Measurements from ENCODE around the gene CACNA2D1. TPM values are rescaled to one million over a fixed set of nuclear protein-coding genes. Genes with fewer than 3 reads are reported as not detected.
"Not testable (repeated sequence)": the region's sequence is repeated elsewhere in the genome, so short reads cannot be mapped to it uniquely, and the experiment has no call there.

Gene CACNA2D1
- total RNA-seq, 1 donor from 2014 or later: 197 TPM

- DNase-seq: no peak
Measured at GRCh38 chr7:82393076-82393839, 50.3 kb downstream of the CACNA2D1 start.

GRCh38 chr7:82390936-82391335 is 52.6 kb downstream of the CACNA2D1 start:
- no peak for DNase-seq

- DNase-seq: no peak
Measured at GRCh38 chr7:82389876-82390275, 53.7 kb downstream of the CACNA2D1 start.

- DNase-seq: no peak
Measured at GRCh38 chr7:82388138-82388537, 55.4 kb downstream of the CACNA2D1 start.

- not testable (repeated sequence) for DNase-seq
Measured at GRCh38 chr7:82386571-82386970, 57.0 kb downstream of the CACNA2D1 start.

GRCh38 chr7:82384779-82385178 is 58.8 kb downstream of the CACNA2D1 start:
- no peak for DNase-seq

- DNase-seq: peak; percentile 10
Measured at GRCh38 chr7:82384051-82384464, 59.5 kb downstream of the CACNA2D1 start.

- DNase-seq: peak; percentile 68
Measured at GRCh38 chr7:82382276-82382675, 61.3 kb downstream of the CACNA2D1 start.

- no peak for DNase-seq
Measured at GRCh38 chr7:82376739-82377138, 66.8 kb downstream of the CACNA2D1 start.

GRCh38 chr7:82375713-82376112 is 67.9 kb downstream of the CACNA2D1 start:
- no peak for DNase-seq

GRCh38 chr7:82375129-82375528 is 68.4 kb downstream of the CACNA2D1 start:
- DNase-seq: no peak

- DNase-seq: no peak
Measured at GRCh38 chr7:82373926-82374635, 69.5 kb downstream of the CACNA2D1 start.

GRCh38 chr7:82364671-82365070 is 78.9 kb downstream of the CACNA2D1 start:
- no peak for DNase-seq

GRCh38 chr7:82364048-82364447 is 79.5 kb downstream of the CACNA2D1 start:
- DNase-seq: no peak

- DNase-seq: no peak
Measured at GRCh38 chr7:82362129-82362706, 81.4 kb downstream of the CACNA2D1 start.

GRCh38 chr7:82360591-82361368 is 82.8 kb downstream of the CACNA2D1 start:
- no peak for DNase-seq

GRCh38 chr7:82359426-82359825 is 84.2 kb downstream of the CACNA2D1 start:
- DNase-seq: no peak

- no peak for DNase-seq
Measured at GRCh38 chr7:82358923-82359322, 84.7 kb downstream of the CACNA2D1 start.

GRCh38 chr7:82358009-82358578 is 85.5 kb downstream of the CACNA2D1 start:
- no peak for DNase-seq

- no peak for DNase-seq
Measured at GRCh38 chr7:82348251-82348650, 95.3 kb downstream of the CACNA2D1 start.

- no peak for DNase-seq
Measured at GRCh38 chr7:82347808-82348207, 95.8 kb downstream of the CACNA2D1 start.

- DNase-seq: no peak
Measured at GRCh38 chr7:82345886-82346285, 97.7 kb downstream of the CACNA2D1 start.
